ENCODE measurements around the gene OR10A2. TPM values are rescaled to one million over a fixed set of nuclear protein-coding genes. Genes with fewer than 3 reads are reported as not detected.
A peak's percentile ranks its signal among the peaks of the same experiment; 100 is the strongest.

Gene OR10A2
- total RNA-seq, 1 experiment from 2014 or later, result not detected

DNA sequence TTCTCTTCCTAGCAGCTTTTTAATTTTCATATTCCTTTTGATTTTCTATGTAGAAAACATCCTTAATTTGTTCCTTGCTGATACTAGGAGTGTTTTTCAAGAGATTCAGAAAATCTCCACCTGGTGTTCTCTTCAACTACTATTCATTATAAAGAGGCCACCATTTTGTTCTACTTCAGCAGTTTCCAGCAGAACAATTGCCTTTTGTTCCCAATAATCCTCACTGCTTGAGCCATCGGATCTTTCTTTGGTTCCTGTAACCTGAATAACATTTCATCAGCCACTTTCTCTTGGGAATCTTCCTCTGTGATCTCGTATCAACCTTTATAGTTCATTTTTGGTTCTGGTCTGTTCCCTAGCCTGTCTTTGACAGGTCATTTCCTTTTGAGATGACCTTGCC is 19.2 kb upstream of the OR10A2 start:
- Histone ChIP-seq H3K23me2 (ENCODE audit: insufficient read length, low read depth, low read length, poor library complexity, severe bottlenecking) (no peaks in the 10 kb centered on the region), H2AK5ac (ENCODE audit: insufficient read length, low read length) (no peak overlapping the region), H2BK120ac (ENCODE audit: low read depth, low read length, poor library complexity, severe bottlenecking) (no peak overlapping the region), H3K18ac (ENCODE audit: insufficient read length, low read depth, low read length) (no peak overlapping the region), H4K20me1 (ENCODE audit: control insufficient read depth, insufficient read depth, insufficient read length) (no peaks in the 10 kb centered on the region), H3K23ac (ENCODE audit: insufficient read length, low read depth, low read length) (no peak overlapping the region), H3K4ac (ENCODE audit: low read depth, low read length) (no peak overlapping the region), H2BK12ac (ENCODE audit: insufficient read length, low read depth, low read length) (no peak overlapping the region), H2AFZ (ENCODE audit: low read length) (no peak overlapping the region), H2BK5ac (ENCODE audit: insufficient read length, low read length) (no peak overlapping the region), H4K5ac (ENCODE audit: insufficient read length, low read depth, low read length) (no peak overlapping the region), H3K79me1 (ENCODE audit: insufficient read depth, low read depth, low read length, poor library complexity, severe bottlenecking) (no peaks in the 10 kb centered on the region), H3K27me3 (ENCODE audit: insufficient read depth, low read length) (no peaks in the 10 kb centered on the region), H4K91ac (ENCODE audit: insufficient read length, low read depth, low read length) (no peak overlapping the region), H3K27ac (ENCODE audit: insufficient read length, low read depth, low read length) (no peak overlapping the region), H3K79me2 (ENCODE audit: insufficient read depth, low read length) (no peaks in the 10 kb centered on the region), H3K56ac (ENCODE audit: insufficient read length, low read depth, low read length) (no peak overlapping the region), H2BK20ac (ENCODE audit: low read depth, low read length, poor library complexity, severe bottlenecking) (no peak overlapping the region), H3K4me1 (ENCODE audit: insufficient read depth, low read length) (no peaks in the 10 kb centered on the region), H3K14ac (ENCODE audit: insufficient read depth, low read length) (no peak overlapping the region), H3K9me3 (ENCODE audit: control insufficient read depth, low read depth, low read length) (no peaks in the 10 kb centered on the region), H3K9ac (ENCODE audit: extremely low read depth, insufficient read length, low read length) (no peak overlapping the region), H4K8ac (replicated peaks; ENCODE audit: insufficient read length, low read depth, low read length) (no peak overlapping the region), H2BK15ac (ENCODE audit: low read depth, low read length) (no peak overlapping the region), H3T11ph (ENCODE audit: low read length) (no peak overlapping the region), H3K4me2 (ENCODE audit: insufficient read depth, insufficient read length, low read length) (no peak overlapping the region)
- TF ChIP-seq, protein P1, sequence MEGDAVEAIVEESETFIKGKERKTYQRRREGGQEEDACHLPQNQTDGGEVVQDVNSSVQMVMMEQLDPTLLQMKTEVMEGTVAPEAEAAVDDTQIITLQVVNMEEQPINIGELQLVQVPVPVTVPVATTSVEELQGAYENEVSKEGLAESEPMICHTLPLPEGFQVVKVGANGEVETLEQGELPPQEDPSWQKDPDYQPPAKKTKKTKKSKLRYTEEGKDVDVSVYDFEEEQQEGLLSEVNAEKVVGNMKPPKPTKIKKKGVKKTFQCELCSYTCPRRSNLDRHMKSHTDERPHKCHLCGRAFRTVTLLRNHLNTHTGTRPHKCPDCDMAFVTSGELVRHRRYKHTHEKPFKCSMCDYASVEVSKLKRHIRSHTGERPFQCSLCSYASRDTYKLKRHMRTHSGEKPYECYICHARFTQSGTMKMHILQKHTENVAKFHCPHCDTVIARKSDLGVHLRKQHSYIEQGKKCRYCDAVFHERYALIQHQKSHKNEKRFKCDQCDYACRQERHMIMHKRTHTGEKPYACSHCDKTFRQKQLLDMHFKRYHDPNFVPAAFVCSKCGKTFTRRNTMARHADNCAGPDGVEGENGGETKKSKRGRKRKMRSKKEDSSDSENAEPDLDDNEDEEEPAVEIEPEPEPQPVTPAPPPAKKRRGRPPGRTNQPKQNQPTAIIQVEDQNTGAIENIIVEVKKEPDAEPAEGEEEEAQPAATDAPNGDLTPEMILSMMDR (conservative IDR thresholded peaks at IDR 0.05), result no peak
- Mint-ChIP-seq H3K4me1 (peaks cover 23 to 24% of the 10 kb centered on the region in 2 experiments), H3K36me3 (ENCODE audit: insufficient read depth in 1 of 3, low read depth in 3 of 3) (peaks cover 3 to 23% (median 14%) of the 10 kb centered on the region in 3 experiments; a peak in 5 of 7 replicates), H3K27me3 (ENCODE audit: low read depth) (peaks cover 2% of the 10 kb centered on the region), H3K27ac (peak overlapping the region in 2 of 3 experiments; percentile 80 to 98; a peak in 6 of 7 replicates), H3K9me3 (peaks cover 10 to 22% of the 10 kb centered on the region in 2 experiments), H3K4me3 (no peak overlapping the region)
- DNase-seq, result no peak
- WGBS (ENCODE audit: extremely low coverage, insufficient read length, low lambda C conversion rate), result no CpG with 5 or more reads among the region's 2 CpGs
